Measurements from ENCODE around the gene CPED1. TPM values are rescaled to one million over a fixed set of nuclear protein-coding genes. Genes with fewer than 3 reads are reported as not detected.

Gene CPED1
- total RNA-seq, 1 experiment from 2014 or later: 0.39 TPM

DNA sequence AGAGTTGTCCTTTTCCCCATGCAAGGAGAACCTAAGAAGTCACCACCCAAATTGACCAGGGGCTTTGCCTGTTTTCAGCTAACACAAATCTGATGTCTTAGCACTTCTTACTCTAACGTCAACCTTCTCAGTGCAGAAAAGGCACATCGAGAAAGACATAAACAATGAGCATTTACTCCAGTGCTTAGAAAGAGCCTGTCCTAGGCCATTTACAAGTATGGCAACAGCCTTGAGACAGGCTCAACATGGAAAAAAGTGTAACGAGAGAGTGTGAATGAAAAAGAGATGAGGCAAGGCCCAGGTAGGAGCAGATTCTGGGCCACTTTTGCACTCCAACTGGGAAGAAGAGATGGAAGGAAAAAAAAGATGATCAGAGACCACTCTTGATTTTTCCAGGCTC is 54.4 kb downstream of the CPED1 start:
- BruUV-seq (replicated peaks): no TSS peak
- ChIA-PET CTCF (no interaction called here), POLR2A (no interaction called here)
- Histone ChIP-seq H3K36me3 (ENCODE audit: control insufficient read depth, insufficient read depth, low read length) (no peaks in the 10 kb centered on the region), H3K4me1 (ENCODE audit: control insufficient read depth, insufficient read depth, low read length) (no peaks in the 10 kb centered on the region), H3K9me3 (ENCODE audit: control insufficient read depth, insufficient read depth, low read depth, low read length) (no peaks in the 10 kb centered on the region), H3K27ac (ENCODE audit: low read length) (no peak overlapping the region), H3K27me3 (ENCODE audit: control insufficient read depth, insufficient read depth, low read length) (no peaks in the 10 kb centered on the region), H3K4me3 (ENCODE audit: low read depth in 2 of 2, low read length in 2 of 2) (no peak overlapping the region)
- ATAC-seq (no peak), DNase-seq (ENCODE audit: low read depth, low spot score) (no peak)
- intact Hi-C loops (cut with micrococcal nuclease; ENCODE audit: unreplicated experiment) (no loop called here), in situ Hi-C loops (cut with HindIII; ENCODE audit: low pct_unique_long_range_greater_than_20kb, low sequenced_read_pairs) (no loop called here)
- TF ChIP-seq POLR2AphosphoS5 (IDR thresholded peaks at IDR 0.05; ENCODE audit: low read depth, low read length) (no peak), SIN3A (IDR thresholded peaks at IDR 0.05; ENCODE audit: borderline replicate concordance, insufficient read depth, low read depth, low read length) (no peak), TCF7L2 (IDR thresholded peaks at IDR 0.05; ENCODE audit: low read depth, low read length) (no peak)
- TF ChIP-seq, protein P1, sequence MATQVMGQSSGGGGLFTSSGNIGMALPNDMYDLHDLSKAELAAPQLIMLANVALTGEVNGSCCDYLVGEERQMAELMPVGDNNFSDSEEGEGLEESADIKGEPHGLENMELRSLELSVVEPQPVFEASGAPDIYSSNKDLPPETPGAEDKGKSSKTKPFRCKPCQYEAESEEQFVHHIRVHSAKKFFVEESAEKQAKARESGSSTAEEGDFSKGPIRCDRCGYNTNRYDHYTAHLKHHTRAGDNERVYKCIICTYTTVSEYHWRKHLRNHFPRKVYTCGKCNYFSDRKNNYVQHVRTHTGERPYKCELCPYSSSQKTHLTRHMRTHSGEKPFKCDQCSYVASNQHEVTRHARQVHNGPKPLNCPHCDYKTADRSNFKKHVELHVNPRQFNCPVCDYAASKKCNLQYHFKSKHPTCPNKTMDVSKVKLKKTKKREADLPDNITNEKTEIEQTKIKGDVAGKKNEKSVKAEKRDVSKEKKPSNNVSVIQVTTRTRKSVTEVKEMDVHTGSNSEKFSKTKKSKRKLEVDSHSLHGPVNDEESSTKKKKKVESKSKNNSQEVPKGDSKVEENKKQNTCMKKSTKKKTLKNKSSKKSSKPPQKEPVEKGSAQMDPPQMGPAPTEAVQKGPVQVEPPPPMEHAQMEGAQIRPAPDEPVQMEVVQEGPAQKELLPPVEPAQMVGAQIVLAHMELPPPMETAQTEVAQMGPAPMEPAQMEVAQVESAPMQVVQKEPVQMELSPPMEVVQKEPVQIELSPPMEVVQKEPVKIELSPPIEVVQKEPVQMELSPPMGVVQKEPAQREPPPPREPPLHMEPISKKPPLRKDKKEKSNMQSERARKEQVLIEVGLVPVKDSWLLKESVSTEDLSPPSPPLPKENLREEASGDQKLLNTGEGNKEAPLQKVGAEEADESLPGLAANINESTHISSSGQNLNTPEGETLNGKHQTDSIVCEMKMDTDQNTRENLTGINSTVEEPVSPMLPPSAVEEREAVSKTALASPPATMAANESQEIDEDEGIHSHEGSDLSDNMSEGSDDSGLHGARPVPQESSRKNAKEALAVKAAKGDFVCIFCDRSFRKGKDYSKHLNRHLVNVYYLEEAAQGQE (IDR thresholded peaks at IDR 0.05; ENCODE audit: insufficient read depth in 1 of 2, low read depth in 2 of 2, low read length in 1 of 2): no peak
- TF ChIP-seq, protein P2, sequence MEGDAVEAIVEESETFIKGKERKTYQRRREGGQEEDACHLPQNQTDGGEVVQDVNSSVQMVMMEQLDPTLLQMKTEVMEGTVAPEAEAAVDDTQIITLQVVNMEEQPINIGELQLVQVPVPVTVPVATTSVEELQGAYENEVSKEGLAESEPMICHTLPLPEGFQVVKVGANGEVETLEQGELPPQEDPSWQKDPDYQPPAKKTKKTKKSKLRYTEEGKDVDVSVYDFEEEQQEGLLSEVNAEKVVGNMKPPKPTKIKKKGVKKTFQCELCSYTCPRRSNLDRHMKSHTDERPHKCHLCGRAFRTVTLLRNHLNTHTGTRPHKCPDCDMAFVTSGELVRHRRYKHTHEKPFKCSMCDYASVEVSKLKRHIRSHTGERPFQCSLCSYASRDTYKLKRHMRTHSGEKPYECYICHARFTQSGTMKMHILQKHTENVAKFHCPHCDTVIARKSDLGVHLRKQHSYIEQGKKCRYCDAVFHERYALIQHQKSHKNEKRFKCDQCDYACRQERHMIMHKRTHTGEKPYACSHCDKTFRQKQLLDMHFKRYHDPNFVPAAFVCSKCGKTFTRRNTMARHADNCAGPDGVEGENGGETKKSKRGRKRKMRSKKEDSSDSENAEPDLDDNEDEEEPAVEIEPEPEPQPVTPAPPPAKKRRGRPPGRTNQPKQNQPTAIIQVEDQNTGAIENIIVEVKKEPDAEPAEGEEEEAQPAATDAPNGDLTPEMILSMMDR (IDR thresholded peaks at IDR 0.05): no peak

DNA sequence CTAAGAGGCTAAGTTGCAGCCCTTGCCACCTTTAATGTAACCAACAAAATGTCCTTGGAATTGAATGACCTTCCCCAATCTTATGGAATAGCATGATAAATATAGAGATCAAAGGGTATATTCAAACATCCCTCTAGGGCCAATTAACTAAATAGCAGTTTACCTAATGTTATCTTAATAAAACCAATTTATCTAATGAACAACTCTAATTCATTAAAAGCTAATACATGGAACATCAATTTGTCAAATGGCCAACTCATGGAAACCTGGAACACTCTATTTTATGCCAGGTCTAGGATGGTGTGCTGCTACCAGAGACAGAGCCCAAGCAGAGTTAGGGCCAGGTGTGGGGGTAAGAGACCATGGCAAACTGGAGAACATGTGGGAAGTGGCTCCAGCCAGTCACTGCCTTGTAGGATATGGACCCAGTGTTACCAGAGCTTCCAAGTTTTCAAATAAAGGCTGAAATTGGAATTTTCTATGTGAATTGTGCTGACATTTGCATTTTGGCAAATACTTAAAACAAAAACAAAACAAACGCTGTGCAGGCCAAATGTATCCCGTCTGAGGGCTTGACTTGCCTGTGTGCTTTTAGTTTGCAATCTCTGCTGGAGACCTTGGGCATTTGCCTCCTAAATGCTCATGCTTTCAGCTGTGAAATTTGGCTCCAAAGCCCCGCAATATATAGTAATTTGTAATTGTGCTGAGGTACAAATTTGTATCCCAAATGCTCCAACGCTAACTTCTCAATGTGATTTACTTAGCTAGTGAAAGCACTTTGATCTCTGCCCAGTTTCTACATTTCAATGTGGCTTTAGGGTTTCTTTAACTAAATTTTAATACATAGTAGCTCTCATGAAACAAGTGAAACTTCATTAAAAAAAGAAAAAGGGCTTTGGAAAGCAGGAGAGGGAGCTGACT is 55.1 kb downstream of the CPED1 start:
- intact Hi-C loops (cut with micrococcal nuclease; ENCODE audit: unreplicated experiment): no loop called here

More for the DNA sequence above, 55.1 kb downstream of the CPED1 start:
- in situ Hi-C loops (cut with HindIII; ENCODE audit: low pct_unique_long_range_greater_than_20kb, low sequenced_read_pairs): no loop called here
- no peaks in the 10 kb centered on the region for H3K36me3 ChIP-seq (ENCODE audit: control insufficient read depth, insufficient read depth, low read length)
- ATAC-seq: no peak
- H3K27me3 ChIP-seq (ENCODE audit: control insufficient read depth, insufficient read depth, low read length): no peaks in the 10 kb centered on the region
- ChIA-PET POLR2A (no interaction called here), CTCF (no interaction called here)
- no peak overlapping the region for H3K27ac ChIP-seq (ENCODE audit: low read length)
- H3K9me3 ChIP-seq (ENCODE audit: control insufficient read depth, insufficient read depth, low read depth, low read length): no peaks in the 10 kb centered on the region
- no peaks in the 10 kb centered on the region for H3K4me1 ChIP-seq (ENCODE audit: control insufficient read depth, insufficient read depth, low read length)
- no peak for DNase-seq (ENCODE audit: low read depth, low spot score)
- no TSS peak for BruUV-seq (replicated peaks)
- H3K4me3 ChIP-seq (ENCODE audit: low read depth in 2 of 2, low read length in 2 of 2): no peak overlapping the region
- TF ChIP-seq TCF7L2 (IDR thresholded peaks at IDR 0.05; ENCODE audit: low read depth, low read length) (no peak), SIN3A (IDR thresholded peaks at IDR 0.05; ENCODE audit: borderline replicate concordance, insufficient read depth, low read depth, low read length) (no peak), POLR2AphosphoS5 (IDR thresholded peaks at IDR 0.05; ENCODE audit: low read depth, low read length) (no peak)
- TF ChIP-seq, protein P2 (IDR thresholded peaks at IDR 0.05): no peak
- TF ChIP-seq, protein P1 (IDR thresholded peaks at IDR 0.05; ENCODE audit: insufficient read depth in 1 of 2, low read depth in 2 of 2, low read length in 1 of 2): no peak
